HUDEP-2 (cell line): ENCODE measurements around the gene DIP2C.
"Not testable (repeated sequence)": the region's sequence is repeated elsewhere in the genome, so short reads cannot be mapped to it uniquely, and the experiment has no call there.

ENCODE experiments used
- DNase-seq, 76 experiments: peaks; one replicate each; lab custom pipeline; 2025; ENCODE audit not compliant: unreplicated experiment in 76 of 76; lab: John Stamatoyannopoulos, UW

The DIP2C gene

GRCh38 chr10:275680-276079 is 413.8 kb downstream of the DIP2C start:
- no peak for DNase-seq

GRCh38 chr10:274866-275265 is 414.6 kb downstream of the DIP2C start:
- DNase-seq: no peak

GRCh38 chr10:273088-273487 is 416.4 kb downstream of the DIP2C start:
- no peak for DNase-seq

GRCh38 chr10:271722-272121 is 417.7 kb downstream of the DIP2C start:
- DNase-seq: no peak

- DNase-seq: no peak
Measured at GRCh38 chr10:271201-271600, 418.3 kb downstream of the DIP2C start.

- DNase-seq: no peak
Measured at GRCh38 chr10:269440-270074, 419.9 kb downstream of the DIP2C start.

- DNase-seq: no peak
Measured at GRCh38 chr10:267705-268104, 421.8 kb downstream of the DIP2C start.

GRCh38 chr10:266974-267425 is 422.5 kb downstream of the DIP2C start:
- DNase-seq: no peak

GRCh38 chr10:265816-266588 is 423.5 kb downstream of the DIP2C start:
- not testable (repeated sequence) for DNase-seq

- not testable (repeated sequence) for DNase-seq
Measured at GRCh38 chr10:265074-265440, 424.4 kb downstream of the DIP2C start.

- DNase-seq: not testable (repeated sequence)
Measured at GRCh38 chr10:264160-265073, 425.1 kb downstream of the DIP2C start.

- DNase-seq: no peak
Measured at GRCh38 chr10:260819-261429, 428.5 kb downstream of the DIP2C start.

GRCh38 chr10:251982-252582 is 437.4 kb downstream of the DIP2C start:
- no peak for DNase-seq

GRCh38 chr10:248307-248706 is 441.2 kb downstream of the DIP2C start:
- no peak for DNase-seq

- no peak for DNase-seq
Measured at GRCh38 chr10:247480-247879, 442.0 kb downstream of the DIP2C start.

- no peak for DNase-seq
Measured at GRCh38 chr10:246431-246830, 443.0 kb downstream of the DIP2C start.

GRCh38 chr10:244227-244626 is 445.2 kb downstream of the DIP2C start:
- no peak for DNase-seq

- DNase-seq: no peak
Measured at GRCh38 chr10:241966-242643, 447.4 kb downstream of the DIP2C start.

GRCh38 chr10:241451-241850 is 448.0 kb downstream of the DIP2C start:
- no peak for DNase-seq

- no peak for DNase-seq
Measured at GRCh38 chr10:239109-239508, 450.4 kb downstream of the DIP2C start.
